Transverse colon (tissue), 4 donors: ENCODE measurements around the gene CFAP46. TPM values are rescaled to one million over a fixed set of nuclear protein-coding genes. Genes with fewer than 3 reads are reported as not detected.
A peak's percentile ranks its signal among the peaks of the same experiment; 100 is the strongest.

Experiments
- DNase-seq: peaks from one replicate; pipeline ENCODE4 v3.0.0-alpha.2; 2019
- H3K27ac ChIP-seq, 4 donors: fragments of 200-600 bp; sonication (generic); 2 replicates each; pipeline ENCODE4 v1.5.1; 2016 to 2018; ENCODE audit warnings: inconsistent platforms in 4 of 4
- H3K27me3 ChIP-seq: fragments of 200-600 bp; sonication (generic); 2 replicates; pipeline ENCODE4 v1.5.1; 2017; ENCODE audit warnings: inconsistent platforms
- H3K36me3 ChIP-seq, 4 donors: fragments of 200-600 bp; sonication (generic); 2 replicates each; pipeline ENCODE4 v1.5.1; 2017 to 2019; ENCODE audit warnings: inconsistent platforms in 4 of 4
- H3K4me1 ChIP-seq, 4 donors: fragments of 200-600 bp; sonication (generic); 2 replicates each; pipeline ENCODE4 v1.5.1; 2017 to 2020; ENCODE audit warnings: inconsistent platforms in 4 of 4
- H3K4me3 ChIP-seq, 4 donors: fragments of 200-600 bp; sonication (generic); 1 replicate in 1 of 4; 2 replicates in 3 of 4; pipeline versions ENCODE4 v1.5.1 to v1.6.1; 2017 to 2019; ENCODE audit warnings: inconsistent platforms in 4 of 4
- H3K9me3 ChIP-seq, 2 donors: fragments of 200-600 bp; sonication (generic); 2 replicates each; pipeline ENCODE4 v1.5.1; 2017 to 2019; ENCODE audit warnings: inconsistent platforms in 2 of 2
- CTCF ChIP-seq, 5 experiments: fragments of 200-600 bp in 3 of 5; fragments of 450-650 bp in 2 of 5; sonication (generic) in 3 of 5; IDR thresholded peaks; 1 replicate in 2 of 5; 2 replicates in 3 of 5; pipeline ENCODE4 v1.5.1; 2016 to 2017; ENCODE audit warnings: antibody characterized with exemption in 5 of 5, inconsistent platforms in 3 of 5, mild to moderate bottlenecking in 2 of 5, moderate library complexity in 1 of 5
- EP300 ChIP-seq: sonication (generic); formaldehyde crosslinking; IDR thresholded peaks from one replicate; pipeline ENCODE4 v1.6.1; 2017; ENCODE audit warnings: antibody characterized with exemption, low read depth
- POLR2A ChIP-seq: fragments of 450-650 bp; IDR thresholded peaks from one replicate; pipeline ENCODE4 v1.6.1; 2016; ENCODE audit warnings: antibody characterized with exemption, mild to moderate bottlenecking, moderate library complexity
- POLR2AphosphoS5 ChIP-seq, 3 donors: sonication (generic); formaldehyde crosslinking; IDR thresholded peaks; one replicate each; pipeline ENCODE4 v1.6.1; 2016; ENCODE audit warnings: antibody characterized with exemption in 3 of 3
- WGBS, 2 donors: methylation state at CpG; one replicate each; pipeline ENCODE4 v1.1.5; 2018; ENCODE audit warnings: low coverage in 1 of 2; 5-methylcytosine and 5-hydroxymethylcytosine counted together
- in situ Hi-C, 4 donors: fragments of 200-750 bp; cut with MboI; loops; one replicate each; pipeline versions ENCODE4 v1.15.0 to v1.15.1; 2017; ENCODE audit warnings: low sequenced_read_pairs in 3 of 4, low pct_ligation_motif_present in 1 of 4, low pct_unique_long_range_greater_than_20kb in 1 of 4
- intact Hi-C: fragments of 100-400 bp; cut with DNase I; formaldehyde crosslinking; loops from one replicate; pipeline ENCODE4 v1.15.1; 2023; ENCODE audit warnings: low total_unique reads
- total RNA-seq, 4 donors: library from RNA; depleted of rRNA; stranded (reverse); fragments of >200 nt; gene quantifications; one replicate each; pipeline ENCODE4 v1.1.0, GENCODE V29; 2016

The CFAP46 gene
- total RNA-seq, 4 donors from 2014 or later = not detected

GRCh38 chr10:132941640-132942051 is 724 bp downstream of the CFAP46 start:
- no peak overlapping the region for H3K4me3 ChIP-seq
- H3K36me3 ChIP-seq = no peaks in the 10 kb centered on the region
- TF ChIP-seq CTCF (IDR thresholded peaks at IDR 0.05) = no peak
- no peak overlapping the region for H3K27ac ChIP-seq
- peaks cover 56% of the 10 kb centered on the region for H3K27me3 ChIP-seq
- in situ Hi-C loops (loop anchor here in 2 of 4 donors (25.0 kb wide), 1 partner anchor 171 kb away; no protein-coding TSS in a partner anchor), intact Hi-C loops (no loop called here)
- WGBS, 2 donors = 59% methylated on average over 11 of the region's 11 CpGs; no CpG with 5 or more reads in 1 of the 2 donors
- no peaks in the 10 kb centered on the region for H3K9me3 ChIP-seq
- H3K4me1 ChIP-seq = peaks cover 4 to 12% (median 9%) of the 10 kb centered on the region in 4 donors
- DNase-seq = no peak

- H3K27me3 ChIP-seq = peaks cover 56% of the 10 kb centered on the region
- no peak overlapping the region for H3K4me3 ChIP-seq
- no peaks in the 10 kb centered on the region for H3K36me3 ChIP-seq
- in situ Hi-C loops (loop anchor here in 2 of 4 donors (25.0 kb wide), 1 partner anchor 171 kb away; no protein-coding TSS in a partner anchor), intact Hi-C loops (no loop called here)
- no peak for DNase-seq
- no peak overlapping the region for H3K27ac ChIP-seq
- no peaks in the 10 kb centered on the region for H3K9me3 ChIP-seq
- 74 to 79% methylated on average over 10 to 28 of the region's 28 CpGs for WGBS, 2 donors
- no peak for TF ChIP-seq POLR2AphosphoS5 (IDR thresholded peaks at IDR 0.05)
- TF ChIP-seq POLR2A = no peak
- no peak for TF ChIP-seq CTCF (IDR thresholded peaks at IDR 0.05)
- TF ChIP-seq EP300 = no peak
- H3K4me1 ChIP-seq = peaks cover 4 to 12% (median 9%) of the 10 kb centered on the region in 4 donors
These were observed 1.4 kb downstream of the CFAP46 start for GRCh38 chr10:132940791-132941465.

- in situ Hi-C loops = loop anchor here in 2 of 4 donors (25.0 kb wide), 1 partner anchor 172 kb away; no protein-coding TSS in a partner anchor
- WGBS, 2 donors = 20 to 39% methylated on average over 1 to 24 of the region's 24 CpGs
- H3K4me3 ChIP-seq = no peak overlapping the region
- no peaks in the 10 kb centered on the region for H3K36me3 ChIP-seq
- no peaks in the 10 kb centered on the region for H3K9me3 ChIP-seq
- DNase-seq = peak; percentile 35
- peaks cover 56% of the 10 kb centered on the region for H3K27me3 ChIP-seq
- peaks cover 4 to 12% (median 9%) of the 10 kb centered on the region in 4 donors for H3K4me1 ChIP-seq
- intact Hi-C loops = no loop called here
- peak; percentile 49 to 75 (median 70) for TF ChIP-seq CTCF (IDR thresholded peaks at IDR 0.05)
- TF ChIP-seq POLR2AphosphoS5 (IDR thresholded peaks at IDR 0.05) = no peak
- no peak overlapping the region for H3K27ac ChIP-seq
These were observed 2.2 kb downstream of the CFAP46 start for GRCh38 chr10:132939957-132940790.

- H3K27ac ChIP-seq = no peak overlapping the region
- no peaks in the 10 kb centered on the region for H3K9me3 ChIP-seq
- no peaks in the 10 kb centered on the region for H3K36me3 ChIP-seq
- peaks cover 4 to 12% (median 9%) of the 10 kb centered on the region in 4 donors for H3K4me1 ChIP-seq
- in situ Hi-C loops = loop anchor here in 2 of 4 donors (25.0 kb wide), 1 partner anchor 173 kb away; no protein-coding TSS in a partner anchor
- TF ChIP-seq POLR2AphosphoS5 (IDR thresholded peaks at IDR 0.05) (no peak), POLR2A (no peak), EP300 (no peak), CTCF (IDR thresholded peaks at IDR 0.05) (no peak)
- no peak for DNase-seq
- H3K4me3 ChIP-seq = no peak overlapping the region
- intact Hi-C loops = no loop called here
- peaks cover 52% of the 10 kb centered on the region for H3K27me3 ChIP-seq
- WGBS, 2 donors = 86% methylated on average over 15 of the region's 15 CpGs; no CpG with 5 or more reads in 1 of the 2 donors
These were observed 2.9 kb downstream of the CFAP46 start for GRCh38 chr10:132939378-132939955.
